Measurements from ENCODE around the gene ATXN1. TPM values are rescaled to one million over a fixed set of nuclear protein-coding genes. Genes with fewer than 3 reads are reported as not detected.

ATXN1 gene
- polyA plus RNA-seq, 1 donor from 2014 or later = 28.2 TPM

DNA sequence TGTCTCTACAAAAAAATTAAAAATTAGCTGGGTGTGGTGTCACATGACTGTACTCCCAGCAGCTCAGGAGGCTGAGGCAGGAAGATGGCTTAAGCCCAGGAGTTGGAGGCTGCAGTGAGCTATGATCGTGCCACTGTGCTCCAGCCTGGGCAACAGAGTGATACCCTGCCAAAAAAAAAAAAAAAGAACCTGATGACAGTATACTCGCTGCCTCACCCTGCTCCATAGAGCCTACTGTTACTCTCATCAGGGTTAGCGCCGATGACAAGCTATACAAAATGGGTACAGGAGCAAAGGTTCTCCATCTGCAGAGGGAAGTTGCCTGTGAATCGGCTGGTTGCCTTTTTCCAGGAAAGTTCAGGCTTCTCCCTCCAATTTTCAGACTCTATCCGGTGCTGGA lies 469.5 kb downstream of the ATXN1 start:
- Histone ChIP-seq H3K4me3 (ENCODE audit: low read length) (no peak overlapping the region), H3K4me2 (ENCODE audit: low read length) (no peak overlapping the region), H3K9me3 (ENCODE audit: low read length) (no peaks in the 10 kb centered on the region)

DNA sequence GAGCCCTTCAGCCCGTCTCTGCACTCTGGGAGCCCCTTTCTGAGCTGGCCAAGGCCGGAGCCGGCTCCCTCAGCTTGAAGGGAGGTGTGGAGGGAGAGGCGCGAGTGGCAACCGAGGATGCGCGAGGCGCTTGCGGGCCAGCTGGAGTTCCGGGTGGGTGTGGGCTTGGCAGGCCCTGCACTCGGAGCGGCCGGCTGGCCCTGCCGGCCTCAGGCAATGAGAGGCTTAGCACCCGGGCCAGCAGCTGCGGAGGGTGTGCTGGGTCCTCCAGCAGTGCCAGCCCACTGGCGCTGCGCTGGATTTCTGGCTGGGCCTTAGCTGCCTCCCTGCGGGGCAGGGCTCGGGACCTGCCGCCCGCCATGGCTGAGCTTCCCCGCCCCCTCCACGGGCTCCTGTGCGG lies 473.1 kb downstream of the ATXN1 start:
- no peak overlapping the region for H3K4me2 ChIP-seq (ENCODE audit: low read length)
- no peak overlapping the region for H3K4me3 ChIP-seq (ENCODE audit: low read length)
- H3K27me3 ChIP-seq (ENCODE audit: insufficient read depth, low read depth, low read length) = no peaks in the 10 kb centered on the region
- no peaks in the 10 kb centered on the region for H3K36me3 ChIP-seq (ENCODE audit: insufficient read depth, low read length)
- no peaks in the 10 kb centered on the region for H4K20me1 ChIP-seq (ENCODE audit: insufficient read depth)
- H2AFZ ChIP-seq (ENCODE audit: low read depth, low read length) = no peak overlapping the region
- H3F3A ChIP-seq (ENCODE audit: insufficient read depth, low read length, poor library complexity, severe bottlenecking) = no peaks in the 10 kb centered on the region
- H3K9ac ChIP-seq (ENCODE audit: low read length) = no peak overlapping the region
- no peaks in the 10 kb centered on the region for H3K9me3 ChIP-seq (ENCODE audit: low read length)
- no peak for TF ChIP-seq EP300 (conservative IDR thresholded peaks at IDR 0.05; ENCODE audit: poor library complexity, severe bottlenecking)
- TF ChIP-seq TAF1 (IDR thresholded peaks at IDR 0.05; ENCODE audit: low read depth) = no peak
- no peak for TF ChIP-seq EZH2 (IDR thresholded peaks at IDR 0.05; ENCODE audit: borderline replicate concordance, insufficient read depth, low read length, poor library complexity, severe bottlenecking)
- no peak for TF ChIP-seq MXI1 (conservative IDR thresholded peaks at IDR 0.05; ENCODE audit: poor library complexity, severe bottlenecking)
- no peak for TF ChIP-seq POLR2AphosphoS5 (IDR thresholded peaks at IDR 0.05)
- no peak for TF ChIP-seq RAD21 (conservative IDR thresholded peaks at IDR 0.05)
- no peak for TF ChIP-seq SMC3 (conservative IDR thresholded peaks at IDR 0.05; ENCODE audit: poor library complexity)
- TF ChIP-seq, protein P1, sequence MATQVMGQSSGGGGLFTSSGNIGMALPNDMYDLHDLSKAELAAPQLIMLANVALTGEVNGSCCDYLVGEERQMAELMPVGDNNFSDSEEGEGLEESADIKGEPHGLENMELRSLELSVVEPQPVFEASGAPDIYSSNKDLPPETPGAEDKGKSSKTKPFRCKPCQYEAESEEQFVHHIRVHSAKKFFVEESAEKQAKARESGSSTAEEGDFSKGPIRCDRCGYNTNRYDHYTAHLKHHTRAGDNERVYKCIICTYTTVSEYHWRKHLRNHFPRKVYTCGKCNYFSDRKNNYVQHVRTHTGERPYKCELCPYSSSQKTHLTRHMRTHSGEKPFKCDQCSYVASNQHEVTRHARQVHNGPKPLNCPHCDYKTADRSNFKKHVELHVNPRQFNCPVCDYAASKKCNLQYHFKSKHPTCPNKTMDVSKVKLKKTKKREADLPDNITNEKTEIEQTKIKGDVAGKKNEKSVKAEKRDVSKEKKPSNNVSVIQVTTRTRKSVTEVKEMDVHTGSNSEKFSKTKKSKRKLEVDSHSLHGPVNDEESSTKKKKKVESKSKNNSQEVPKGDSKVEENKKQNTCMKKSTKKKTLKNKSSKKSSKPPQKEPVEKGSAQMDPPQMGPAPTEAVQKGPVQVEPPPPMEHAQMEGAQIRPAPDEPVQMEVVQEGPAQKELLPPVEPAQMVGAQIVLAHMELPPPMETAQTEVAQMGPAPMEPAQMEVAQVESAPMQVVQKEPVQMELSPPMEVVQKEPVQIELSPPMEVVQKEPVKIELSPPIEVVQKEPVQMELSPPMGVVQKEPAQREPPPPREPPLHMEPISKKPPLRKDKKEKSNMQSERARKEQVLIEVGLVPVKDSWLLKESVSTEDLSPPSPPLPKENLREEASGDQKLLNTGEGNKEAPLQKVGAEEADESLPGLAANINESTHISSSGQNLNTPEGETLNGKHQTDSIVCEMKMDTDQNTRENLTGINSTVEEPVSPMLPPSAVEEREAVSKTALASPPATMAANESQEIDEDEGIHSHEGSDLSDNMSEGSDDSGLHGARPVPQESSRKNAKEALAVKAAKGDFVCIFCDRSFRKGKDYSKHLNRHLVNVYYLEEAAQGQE (IDR thresholded peaks at IDR 0.05; ENCODE audit: borderline replicate concordance) = no peak
- H3K27ac ChIP-seq (ENCODE audit: low read length) = no peak overlapping the region
- no peaks in the 10 kb centered on the region for H3K9me2 ChIP-seq (ENCODE audit: insufficient read depth, low read length)
- no peaks in the 10 kb centered on the region for H3K79me2 ChIP-seq (replicated peaks; ENCODE audit: insufficient read depth, low read length)

More for the DNA sequence above, 469.5 kb downstream of the ATXN1 start:
- Histone ChIP-seq H2AFZ (ENCODE audit: low read depth, low read length) (no peak overlapping the region), H3K9ac (ENCODE audit: low read length) (no peak overlapping the region), H3K27me3 (ENCODE audit: insufficient read depth, low read depth, low read length) (no peaks in the 10 kb centered on the region), H3K36me3 (ENCODE audit: insufficient read depth, low read length) (no peaks in the 10 kb centered on the region), H3K9me2 (ENCODE audit: insufficient read depth, low read length) (no peaks in the 10 kb centered on the region), H4K20me1 (ENCODE audit: insufficient read depth) (no peaks in the 10 kb centered on the region), H3K27ac (ENCODE audit: low read length) (no peak overlapping the region), H3F3A (ENCODE audit: insufficient read depth, low read length, poor library complexity, severe bottlenecking) (no peaks in the 10 kb centered on the region), H3K79me2 (replicated peaks; ENCODE audit: insufficient read depth, low read length) (no peaks in the 10 kb centered on the region)
- TF ChIP-seq, protein P2, sequence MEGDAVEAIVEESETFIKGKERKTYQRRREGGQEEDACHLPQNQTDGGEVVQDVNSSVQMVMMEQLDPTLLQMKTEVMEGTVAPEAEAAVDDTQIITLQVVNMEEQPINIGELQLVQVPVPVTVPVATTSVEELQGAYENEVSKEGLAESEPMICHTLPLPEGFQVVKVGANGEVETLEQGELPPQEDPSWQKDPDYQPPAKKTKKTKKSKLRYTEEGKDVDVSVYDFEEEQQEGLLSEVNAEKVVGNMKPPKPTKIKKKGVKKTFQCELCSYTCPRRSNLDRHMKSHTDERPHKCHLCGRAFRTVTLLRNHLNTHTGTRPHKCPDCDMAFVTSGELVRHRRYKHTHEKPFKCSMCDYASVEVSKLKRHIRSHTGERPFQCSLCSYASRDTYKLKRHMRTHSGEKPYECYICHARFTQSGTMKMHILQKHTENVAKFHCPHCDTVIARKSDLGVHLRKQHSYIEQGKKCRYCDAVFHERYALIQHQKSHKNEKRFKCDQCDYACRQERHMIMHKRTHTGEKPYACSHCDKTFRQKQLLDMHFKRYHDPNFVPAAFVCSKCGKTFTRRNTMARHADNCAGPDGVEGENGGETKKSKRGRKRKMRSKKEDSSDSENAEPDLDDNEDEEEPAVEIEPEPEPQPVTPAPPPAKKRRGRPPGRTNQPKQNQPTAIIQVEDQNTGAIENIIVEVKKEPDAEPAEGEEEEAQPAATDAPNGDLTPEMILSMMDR (IDR thresholded peaks at IDR 0.05; ENCODE audit: poor library complexity, severe bottlenecking) = no peak
- TF ChIP-seq EZH2 (IDR thresholded peaks at IDR 0.05; ENCODE audit: borderline replicate concordance, insufficient read depth, low read length, poor library complexity, severe bottlenecking) = no peak
- TF ChIP-seq POLR2AphosphoS5 (IDR thresholded peaks at IDR 0.05) = no peak
- no peak for TF ChIP-seq EP300 (conservative IDR thresholded peaks at IDR 0.05; ENCODE audit: poor library complexity, severe bottlenecking)
- TF ChIP-seq SMC3 (conservative IDR thresholded peaks at IDR 0.05; ENCODE audit: poor library complexity) = no peak
- no peak for TF ChIP-seq MXI1 (conservative IDR thresholded peaks at IDR 0.05; ENCODE audit: poor library complexity, severe bottlenecking)
- TF ChIP-seq, protein P1 (IDR thresholded peaks at IDR 0.05; ENCODE audit: borderline replicate concordance) = no peak
- no peak for TF ChIP-seq TAF1 (IDR thresholded peaks at IDR 0.05; ENCODE audit: low read depth)
- no peak for TF ChIP-seq RAD21 (conservative IDR thresholded peaks at IDR 0.05)

All from neural cell (in vitro differentiated cells).